Measurements from ENCODE around the gene GTF2IRD1. TPM values are rescaled to one million over a fixed set of nuclear protein-coding genes. Genes with fewer than 3 reads are reported as not detected.
"Not testable (repeated sequence)": the region's sequence is repeated elsewhere in the genome, so short reads cannot be mapped to it uniquely, and the experiment has no call there.

GTF2IRD1 gene
- total RNA-seq, 1 experiment from 2014 or later = 53.6 TPM

DNA sequence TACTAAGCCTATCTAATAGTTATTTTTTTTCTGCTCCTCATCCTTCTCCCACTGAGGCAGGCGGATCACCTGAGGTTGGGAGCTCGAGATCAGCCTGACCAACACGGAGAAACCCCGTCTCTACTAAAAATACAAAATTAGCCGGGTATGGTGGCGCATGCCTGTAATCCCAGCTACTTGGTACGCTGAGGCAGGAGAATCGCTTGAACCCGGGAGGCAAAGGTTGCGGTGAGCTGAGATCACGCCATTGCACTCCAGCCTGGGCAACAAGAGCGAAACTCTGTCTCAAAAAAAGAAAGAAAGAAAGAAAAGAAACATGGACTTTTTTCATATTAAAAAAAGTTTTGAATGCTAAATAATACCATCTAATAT lies 197.4 kb downstream of the GTF2IRD1 start:
- POLR2A ChIA-PET; H3K36me3 ChIP-seq (ENCODE audit: control insufficient read depth, insufficient read depth, low read length); H3K4me3 Mint-ChIP-seq (ENCODE audit: unreplicated experiment); DNase-seq; H3K27ac Mint-ChIP-seq (ENCODE audit: unreplicated experiment); CTCF ChIA-PET; BruUV-seq (replicated peaks); H3K4me3 ChIP-seq (ENCODE audit: low read depth, low read length); H3K9me3 ChIP-seq; H3K9me3 Mint-ChIP-seq (ENCODE audit: unreplicated experiment); H3K27me3 ChIP-seq (replicated peaks; ENCODE audit: control insufficient read depth, insufficient read depth, low read length); H3K27me3 Mint-ChIP-seq (ENCODE audit: insufficient read depth, unreplicated experiment); H3K36me3 Mint-ChIP-seq (ENCODE audit: insufficient read depth, unreplicated experiment): not testable (repeated sequence)
- H3K4me1 ChIP-seq = peaks cover 43% of the 10 kb centered on the region
- intact Hi-C loops (cut with micrococcal nuclease; ENCODE audit: unreplicated experiment) = loop anchor here (10.0 kb wide), 1 partner anchor 236 kb away; no protein-coding TSS in a partner anchor
- H3K4me1 Mint-ChIP-seq (ENCODE audit: low read depth, unreplicated experiment) = peaks cover 19% of the 10 kb centered on the region

Other genes starting within 250 kb of the GTF2IRD1 start
- 1.2 and 1.3 TPM in 2 replicates for gene LAT2, start 243.9 kb upstream of the GTF2IRD1 start, total RNA-seq (2022)
- gene RFC2, start 199.5 kb upstream of the GTF2IRD1 start, total RNA-seq (2022) = 64.9 and 75.6 TPM in 2 replicates
- 19.5 and 23.5 TPM in 2 replicates for gene CLIP2, start 164.5 kb upstream of the GTF2IRD1 start, total RNA-seq (2022)
- gene GTF2I, start 203.8 kb downstream of the GTF2IRD1 start, total RNA-seq (2022) = 252 and 265 TPM in 2 replicates